RWPE1 (cell line): ENCODE data around the gene LRRC4.

Experiments
- CTCF ChIA-PET: fragments of 350-600 bp; sonication (Branson Sonifier 250); formaldehyde crosslinking; extraction: SDS; loops from one replicate; lab custom pipeline; 2021; lab: Yijun Ruan, JAX
- POLR2A ChIA-PET: fragments of 400-600 bp; formaldehyde crosslinking; extraction: SDS; loops from one replicate; lab custom pipeline; 2020; ENCODE audit warnings: antibody characterized with exemption; ENCODE audit not compliant: low non-redundant PET; lab: Yijun Ruan, JAX
- DNase-seq: peaks from one replicate; pipeline ENCODE4 v3.0.0; 2012; ENCODE audit warnings: low spot score
- H3K27ac ChIP-seq: fragments of 450-650 bp; 2 replicates; pipeline ENCODE4 v1.5.1; 2017
- TF ChIP-seq, protein P1 (sequence below): fragments of 450-650 bp; conservative IDR thresholded peaks from 2 replicates; pipeline ENCODE4 v1.5.1; 2017; ENCODE audit warnings: low read depth, mild to moderate bottlenecking

LRRC4 gene

DNA sequence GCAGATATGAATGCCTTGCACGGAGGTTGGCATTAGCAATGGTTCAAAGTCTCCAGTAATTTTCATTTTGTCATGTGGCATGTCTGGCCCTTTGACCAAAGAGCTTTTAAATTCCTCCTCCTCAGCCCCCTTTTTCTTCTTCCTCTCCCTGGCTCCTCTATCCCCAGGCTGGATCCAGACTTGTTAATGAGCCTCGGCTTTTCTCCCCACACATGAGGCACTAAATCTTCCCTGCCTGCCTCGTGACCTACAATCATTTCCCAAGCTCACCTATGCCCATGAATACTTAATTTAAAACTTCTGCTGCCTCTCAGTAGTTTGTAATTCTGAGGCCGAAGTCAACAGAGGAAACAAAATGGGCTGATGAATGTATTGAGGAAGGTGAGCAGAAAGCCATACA is 23.3 kb upstream of the LRRC4 start:
- H3K27ac ChIP-seq: no peak overlapping the region
- ChIA-PET CTCF (no interaction called here), POLR2A (no interaction called here)

DNA sequence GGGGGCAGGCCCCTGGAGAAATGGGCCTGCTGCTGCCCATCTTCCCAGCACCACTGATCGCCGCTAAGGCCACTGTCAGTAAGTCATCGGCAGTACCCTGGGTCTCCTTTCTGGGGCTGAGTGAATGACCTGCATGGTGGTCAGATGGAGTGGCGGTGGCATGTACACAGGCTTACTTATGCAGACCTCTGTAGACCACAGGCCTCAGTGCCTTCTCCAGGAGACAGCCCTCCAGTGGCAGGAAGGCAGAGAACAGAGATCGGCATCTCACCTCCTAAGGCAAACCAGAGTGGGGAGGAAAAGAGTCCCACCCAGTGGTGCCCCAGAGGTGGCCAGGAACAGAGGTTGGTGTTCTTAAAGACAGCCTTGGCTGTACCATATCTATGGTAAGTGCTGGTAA is 22.8 kb upstream of the LRRC4 start:
- CTCF ChIA-PET: no interaction called here
- DNase-seq: no peak
- POLR2A ChIA-PET: no interaction called here
- TF ChIP-seq, protein P1, sequence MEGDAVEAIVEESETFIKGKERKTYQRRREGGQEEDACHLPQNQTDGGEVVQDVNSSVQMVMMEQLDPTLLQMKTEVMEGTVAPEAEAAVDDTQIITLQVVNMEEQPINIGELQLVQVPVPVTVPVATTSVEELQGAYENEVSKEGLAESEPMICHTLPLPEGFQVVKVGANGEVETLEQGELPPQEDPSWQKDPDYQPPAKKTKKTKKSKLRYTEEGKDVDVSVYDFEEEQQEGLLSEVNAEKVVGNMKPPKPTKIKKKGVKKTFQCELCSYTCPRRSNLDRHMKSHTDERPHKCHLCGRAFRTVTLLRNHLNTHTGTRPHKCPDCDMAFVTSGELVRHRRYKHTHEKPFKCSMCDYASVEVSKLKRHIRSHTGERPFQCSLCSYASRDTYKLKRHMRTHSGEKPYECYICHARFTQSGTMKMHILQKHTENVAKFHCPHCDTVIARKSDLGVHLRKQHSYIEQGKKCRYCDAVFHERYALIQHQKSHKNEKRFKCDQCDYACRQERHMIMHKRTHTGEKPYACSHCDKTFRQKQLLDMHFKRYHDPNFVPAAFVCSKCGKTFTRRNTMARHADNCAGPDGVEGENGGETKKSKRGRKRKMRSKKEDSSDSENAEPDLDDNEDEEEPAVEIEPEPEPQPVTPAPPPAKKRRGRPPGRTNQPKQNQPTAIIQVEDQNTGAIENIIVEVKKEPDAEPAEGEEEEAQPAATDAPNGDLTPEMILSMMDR: no peak
- H3K27ac ChIP-seq: no peak overlapping the region

More for the DNA sequence above, 23.3 kb upstream of the LRRC4 start:
- TF ChIP-seq, protein P1: no peak
- DNase-seq: no peak

- ChIA-PET CTCF (interaction anchor here (0.7 to 1.2 kb wide), 2 partner anchors 15 to 157 kb away, joined by 3 to 5 read pairs; no protein-coding TSS in a partner anchor), POLR2A (no interaction called here)
- TF ChIP-seq, protein P1: no peak
- peak; percentile 9 for DNase-seq
- no peak overlapping the region for H3K27ac ChIP-seq
These were observed 21.8 kb upstream of the LRRC4 start for GRCh38 chr7:128053023-128053422.

DNA sequence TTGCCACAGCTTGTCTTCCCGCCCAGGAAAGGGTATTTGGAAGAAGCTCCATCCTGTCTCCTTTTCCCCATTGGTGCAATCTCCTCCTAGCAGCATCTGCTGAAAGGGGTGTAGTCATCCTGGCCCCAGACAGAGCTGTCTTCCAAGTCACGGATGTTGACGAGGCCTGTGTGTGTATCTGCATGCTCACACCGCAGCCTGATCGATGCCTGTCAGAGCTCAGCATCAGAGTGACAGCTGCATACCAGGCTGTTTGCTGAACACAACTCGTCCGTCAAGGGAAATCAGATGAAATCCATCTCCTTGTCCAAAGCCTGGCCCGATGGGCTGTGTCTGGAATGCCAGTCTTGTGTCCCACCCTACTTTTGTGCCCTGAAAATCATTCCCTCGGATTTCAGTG is 21.2 kb upstream of the LRRC4 start:
- ChIA-PET POLR2A (no interaction called here), CTCF (interaction anchor here (1.2 kb wide), 1 partner anchor 157 kb away, joined by 3 read pairs; no protein-coding TSS in a partner anchor)
- TF ChIP-seq, protein P1: no peak
- H3K27ac ChIP-seq: no peak overlapping the region
- DNase-seq: no peak

DNA sequence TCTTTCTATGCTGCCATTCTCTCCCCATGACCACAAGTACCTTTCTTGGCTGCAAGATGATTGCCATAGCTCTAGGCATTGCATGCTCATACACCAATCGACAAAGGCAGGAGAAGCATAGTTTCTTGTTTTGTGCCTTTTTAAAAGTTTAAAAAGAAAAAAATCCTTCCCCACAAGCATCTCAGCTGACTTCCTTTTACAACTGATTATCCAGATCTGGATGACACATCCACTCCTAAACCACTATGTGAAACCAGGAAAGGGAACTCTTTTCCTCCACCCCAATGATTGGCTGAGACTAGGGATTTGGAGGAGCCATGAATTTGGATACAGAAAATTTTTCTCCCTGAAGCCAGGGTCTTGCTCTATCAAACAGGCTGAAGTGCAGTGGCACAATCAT is 14.5 kb upstream of the LRRC4 start:
- TF ChIP-seq, protein P1: no peak
- ChIA-PET CTCF (interaction anchor here (0.5 to 0.6 kb wide), 2 partner anchors 78 to 380 kb away, joined by 3 read pairs; no protein-coding TSS in a partner anchor), POLR2A (no interaction called here)
- H3K27ac ChIP-seq: no peak overlapping the region
- DNase-seq: no peak

DNA sequence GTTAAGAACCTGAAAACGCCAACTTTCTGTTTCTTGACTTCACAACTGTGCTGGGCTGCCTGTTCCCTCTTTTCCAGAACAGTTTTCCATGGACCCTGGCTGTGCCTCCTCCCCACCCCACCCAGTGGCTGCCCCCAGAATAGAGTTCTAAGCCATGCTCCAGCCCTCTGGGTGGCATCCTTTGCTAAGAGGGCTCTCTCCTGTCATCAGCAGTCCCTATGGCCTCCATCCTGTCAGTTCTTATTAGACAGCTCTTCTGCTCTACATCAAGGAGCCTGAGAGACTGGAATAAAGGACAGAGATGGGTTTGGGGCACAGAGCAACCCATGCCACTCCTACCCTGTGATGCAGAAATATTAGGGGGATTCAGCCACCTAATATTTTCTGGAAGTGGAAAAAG is 13.9 kb upstream of the LRRC4 start:
- TF ChIP-seq, protein P1: no peak
- no peak for DNase-seq
- POLR2A ChIA-PET: no interaction called here
- no peak overlapping the region for H3K27ac ChIP-seq
- CTCF ChIA-PET: interaction anchor here (0.5 kb wide), 1 partner anchor 379 kb away, joined by 3 read pairs; no protein-coding TSS in a partner anchor

DNA sequence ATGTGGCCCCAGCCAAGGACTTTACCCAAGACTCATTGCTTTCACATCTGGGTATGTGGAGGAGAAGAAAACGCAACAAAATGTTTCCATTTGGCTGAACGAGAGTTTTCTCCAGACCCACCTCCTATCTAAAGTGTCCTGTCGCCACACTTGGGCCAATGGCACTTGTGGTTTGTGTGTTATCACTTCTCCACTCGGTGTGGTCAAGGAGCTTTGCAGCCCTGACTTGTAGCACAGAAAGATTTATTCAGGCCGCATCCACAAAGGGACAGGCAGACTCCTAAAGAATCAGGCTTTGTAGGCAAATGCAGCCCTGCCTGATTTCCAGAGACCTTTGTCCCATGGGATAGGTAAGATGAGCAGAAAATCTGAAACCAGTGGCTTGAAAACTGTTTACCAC is 12.8 kb upstream of the LRRC4 start:
- CTCF ChIA-PET: no interaction called here
- H3K27ac ChIP-seq: no peak overlapping the region
- DNase-seq: no peak
- POLR2A ChIA-PET: no interaction called here
- TF ChIP-seq, protein P1: no peak
